HepG2 (cell line): ENCODE measurements around the gene ATP5F1E. TPM values are rescaled to one million over a fixed set of nuclear protein-coding genes. Genes with fewer than 3 reads are reported as not detected.

Source experiments
- GATAD2A ChIP-seq: IDR thresholded peaks from 2 replicates; pipeline ENCODE4 v1.6.1; 2016
- HNRNPL ChIP-seq: fragments of 200-400 bp; formaldehyde crosslinking; IDR thresholded peaks from 2 replicates; pipeline ENCODE4 v1.6.1; 2017; ENCODE audit warnings: mild to moderate bottlenecking, low read depth, low read length
- LCORL ChIP-seq, 2 experiments: fragments of 450-650 bp in 1 of 2; sonication (generic) in 1 of 2; formaldehyde crosslinking in 1 of 2; IDR thresholded peaks; 2 replicates each; pipeline versions ENCODE4 v1.5.0 to v1.6.1; 2017 to 2020; ENCODE audit warnings: antibody characterized with exemption in 1 of 2, missing genetic modification reagents in 1 of 2
- MTA1 ChIP-seq: sonication (generic); formaldehyde crosslinking; IDR thresholded peaks from 2 replicates; pipeline ENCODE4 v1.4.0; 2020; ENCODE audit warnings: missing genetic modification reagents, mild to moderate bottlenecking, borderline replicate concordance
- RXRB ChIP-seq: IDR thresholded peaks from 2 replicates; pipeline ENCODE4 v1.6.1; 2016; ENCODE audit warnings: borderline replicate concordance, missing genetic modification reagents, missing compliant biosample characterization
- SMAD1 ChIP-seq: sonication (generic); formaldehyde crosslinking; IDR thresholded peaks from 2 replicates; pipeline ENCODE4 v1.4.0; 2020; ENCODE audit warnings: missing genetic modification reagents, low read depth, mild to moderate bottlenecking, borderline replicate concordance
- SPEN ChIP-seq: sonication (generic); formaldehyde crosslinking; IDR thresholded peaks from 2 replicates; pipeline ENCODE4 v1.5.1; 2020; ENCODE audit warnings: low read depth, mild to moderate bottlenecking, missing genetic modification reagents
- WIZ ChIP-seq: sonication (generic); formaldehyde crosslinking; IDR thresholded peaks from 2 replicates; pipeline ENCODE4 v1.5.1; 2020; ENCODE audit warnings: mild to moderate bottlenecking, missing genetic modification reagents
- ZBTB49 ChIP-seq: sonication (generic); formaldehyde crosslinking; IDR thresholded peaks from 2 replicates; pipeline ENCODE4 v1.4.0; 2020; ENCODE audit warnings: missing genetic modification reagents, borderline replicate concordance
- ZNF121 ChIP-seq: sonication (generic); formaldehyde crosslinking; IDR thresholded peaks from 2 replicates; pipeline ENCODE4 v1.5.0; 2020; ENCODE audit warnings: mild to moderate bottlenecking, missing genetic modification reagents
- ZNF274 ChIP-seq: sonication (generic); formaldehyde crosslinking; IDR thresholded peaks from 2 replicates; pipeline ENCODE4 v1.5.1; 2020; ENCODE audit warnings: mild to moderate bottlenecking, missing genetic modification reagents
- ZNF292 ChIP-seq: sonication (generic); formaldehyde crosslinking; IDR thresholded peaks from 2 replicates; pipeline ENCODE4 v1.8.1; 2022; ENCODE audit warnings: mild to moderate bottlenecking, low read depth, missing genetic modification reagents, borderline replicate concordance
- ZNF343 ChIP-seq: sonication (generic); formaldehyde crosslinking; IDR thresholded peaks from 2 replicates; pipeline ENCODE4 v1.4.0; 2020; ENCODE audit warnings: mild to moderate bottlenecking, missing genetic modification reagents
- ZNF687 ChIP-seq: sonication (generic); formaldehyde crosslinking; IDR thresholded peaks from 2 replicates; pipeline ENCODE4 v1.5.1; 2020; ENCODE audit warnings: mild to moderate bottlenecking, missing genetic modification reagents, moderate library complexity
- ZNF891 ChIP-seq: sonication (generic); formaldehyde crosslinking; IDR thresholded peaks from 2 replicates; pipeline ENCODE4 v1.5.0; 2020; ENCODE audit warnings: mild to moderate bottlenecking, missing genetic modification reagents
- polyA plus RNA-seq, 8 experiments: library from polyadenylated mRNA; depleted of rRNA in 3 of 8; stranded (reverse) in 7 of 8; unstranded in 1 of 8; fragments of >200 nt; fragmentation: Illumina TruSeq in 4 of 8; extraction: Trizol in 4 of 8; gene quantifications; 2 replicates each; pipeline versions ENCODE4 v1.2.1 to v1.2.3, GENCODE V29; 2011 to 2016; ENCODE audit warnings: low read depth in 4 of 8, missing spikeins in 1 of 8, mixed read lengths in 1 of 8; ENCODE audit not compliant: insufficient read depth in 1 of 8
- total RNA-seq, 5 experiments: library from RNA; depleted of rRNA; stranded (reverse); fragments of >200 nt; fragmentation: Illumina TruSeq; extraction: Trizol; gene quantifications; 2 replicates each; pipeline ENCODE4 v1.2.3, GENCODE V29; 2016; ENCODE audit warnings: low read depth in 1 of 5
- TF ChIP-seq, protein P1 (sequence below): IDR thresholded peaks from 2 replicates; pipeline ENCODE4 v1.6.1; 2016; ENCODE audit warnings: mild to moderate bottlenecking, missing biosample characterization, missing genetic modification reagents
- TF ChIP-seq, protein P2 (sequence below): sonication (generic); formaldehyde crosslinking; IDR thresholded peaks from 2 replicates; pipeline ENCODE4 v1.5.0; 2020; ENCODE audit warnings: mild to moderate bottlenecking, missing genetic modification reagents, borderline replicate concordance

ATP5F1E gene
- total and polyA plus RNA-seq, 2 of the 13 experiments (the other 11 are each of a cell fraction or from before 2014, with no cell fraction given): 121 to 134 TPM

DNA sequence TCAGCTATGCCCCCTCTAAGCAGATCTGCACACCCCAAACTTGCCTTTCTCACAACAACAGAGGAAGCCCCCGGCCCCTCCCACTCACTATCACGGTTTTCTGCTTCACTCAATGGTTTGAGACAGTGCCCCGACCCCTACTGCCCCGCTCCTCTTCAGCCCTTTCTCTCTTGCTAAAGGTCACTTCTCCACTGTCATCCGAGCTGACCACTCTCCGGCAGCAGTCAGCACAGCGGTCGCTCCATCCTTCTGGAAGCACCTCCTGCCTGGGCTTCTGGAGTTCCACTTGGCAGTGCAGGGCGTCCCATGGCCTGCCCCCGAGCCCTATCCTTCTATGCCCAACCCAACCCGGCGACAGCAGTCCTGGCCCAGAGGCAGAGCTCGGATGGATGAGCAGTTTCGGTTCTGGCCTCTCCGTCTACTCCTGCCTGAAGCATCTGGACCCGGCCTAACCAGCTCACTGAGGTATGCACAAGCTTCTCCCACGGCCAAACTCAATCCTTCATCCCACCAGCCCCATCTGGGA, 29.2 kb downstream of the ATP5F1E start (continued):
- TF ChIP-seq SMAD1 (CRISPR knock-in tag) (0 out of 2 replicates have a peak, but pooled peaks have one; percentile 61), ZNF292 (CRISPR knock-in tag) (0 out of 2 replicates have a peak, but pooled peaks have one; percentile 52), GATAD2A (CRISPR knock-in tag) (0 out of 2 replicates have a peak, but pooled peaks have one; percentile 18), ZBTB49 (CRISPR knock-in tag) (no peak), ZNF274 (CRISPR knock-in tag) (0 out of 2 replicates have a peak, but pooled peaks have one; percentile 15), HNRNPL (0 out of 2 replicates have a peak, but pooled peaks have one; percentile 19), WIZ (CRISPR knock-in tag) (peak; percentile 82; the same call in 1 of the 2 replicates), ZNF343 (no peak), ZNF687 (CRISPR knock-in tag) (peak; percentile 82), ZNF891 (CRISPR knock-in tag) (peak; percentile 63; the same call in 1 of the 2 replicates), LCORL (IDR thresholded peaks at IDR 0.05) (no peak), LCORL (CRISPR knock-in tag; IDR thresholded peaks at IDR 0.05) (0 out of 2 replicates have a peak, but pooled peaks have one; percentile 53), ZNF121 (CRISPR knock-in tag) (no peak), SPEN (peak; percentile 29; the same call in 1 of the 2 replicates), MTA1 (0 out of 2 replicates have a peak, but pooled peaks have one; percentile 8), RXRB (peak; percentile 29; the same call in 1 of the 2 replicates)
- TF ChIP-seq, protein P1, sequence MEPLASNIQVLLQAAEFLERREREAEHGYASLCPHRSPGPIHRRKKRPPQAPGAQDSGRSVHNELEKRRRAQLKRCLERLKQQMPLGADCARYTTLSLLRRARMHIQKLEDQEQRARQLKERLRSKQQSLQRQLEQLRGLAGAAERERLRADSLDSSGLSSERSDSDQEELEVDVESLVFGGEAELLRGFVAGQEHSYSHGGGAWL (CRISPR knock-in tag): peak; percentile 21; the same call in 1 of the 2 replicates
- TF ChIP-seq, protein P2, sequence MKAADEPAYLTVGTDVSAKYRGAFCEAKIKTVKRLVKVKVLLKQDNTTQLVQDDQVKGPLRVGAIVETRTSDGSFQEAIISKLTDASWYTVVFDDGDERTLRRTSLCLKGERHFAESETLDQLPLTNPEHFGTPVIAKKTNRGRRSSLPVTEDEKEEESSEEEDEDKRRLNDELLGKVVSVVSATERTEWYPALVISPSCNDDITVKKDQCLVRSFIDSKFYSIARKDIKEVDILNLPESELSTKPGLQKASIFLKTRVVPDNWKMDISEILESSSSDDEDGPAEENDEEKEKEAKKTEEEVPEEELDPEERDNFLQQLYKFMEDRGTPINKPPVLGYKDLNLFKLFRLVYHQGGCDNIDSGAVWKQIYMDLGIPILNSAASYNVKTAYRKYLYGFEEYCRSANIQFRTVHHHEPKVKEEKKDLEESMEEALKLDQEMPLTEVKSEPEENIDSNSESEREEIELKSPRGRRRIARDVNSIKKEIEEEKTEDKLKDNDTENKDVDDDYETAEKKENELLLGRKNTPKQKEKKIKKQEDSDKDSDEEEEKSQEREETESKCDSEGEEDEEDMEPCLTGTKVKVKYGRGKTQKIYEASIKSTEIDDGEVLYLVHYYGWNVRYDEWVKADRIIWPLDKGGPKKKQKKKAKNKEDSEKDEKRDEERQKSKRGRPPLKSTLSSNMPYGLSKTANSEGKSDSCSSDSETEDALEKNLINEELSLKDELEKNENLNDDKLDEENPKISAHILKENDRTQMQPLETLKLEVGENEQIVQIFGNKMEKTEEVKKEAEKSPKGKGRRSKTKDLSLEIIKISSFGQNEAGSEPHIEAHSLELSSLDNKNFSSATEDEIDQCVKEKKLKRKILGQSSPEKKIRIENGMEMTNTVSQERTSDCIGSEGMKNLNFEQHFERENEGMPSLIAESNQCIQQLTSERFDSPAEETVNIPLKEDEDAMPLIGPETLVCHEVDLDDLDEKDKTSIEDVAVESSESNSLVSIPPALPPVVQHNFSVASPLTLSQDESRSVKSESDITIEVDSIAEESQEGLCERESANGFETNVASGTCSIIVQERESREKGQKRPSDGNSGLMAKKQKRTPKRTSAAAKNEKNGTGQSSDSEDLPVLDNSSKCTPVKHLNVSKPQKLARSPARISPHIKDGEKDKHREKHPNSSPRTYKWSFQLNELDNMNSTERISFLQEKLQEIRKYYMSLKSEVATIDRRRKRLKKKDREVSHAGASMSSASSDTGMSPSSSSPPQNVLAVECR (CRISPR knock-in tag): peak; percentile 29; the same call in 1 of the 2 replicates
